NT2/D1 (cell line): ENCODE measurements around the gene FARS2.

Experiments
- SUZ12 ChIP-seq: IDR thresholded peaks from 2 replicates; pipeline ENCODE4 v1.6.1; 2011; ENCODE audit not compliant: insufficient read length, insufficient read depth; ENCODE audit errors: extremely low read depth
- YY1 ChIP-seq: IDR thresholded peaks from 2 replicates; pipeline ENCODE4 v1.6.1; 2011; ENCODE audit not compliant: insufficient read length, insufficient read depth
- ZNF274 ChIP-seq: IDR thresholded peaks from 2 replicates; pipeline ENCODE4 v1.6.1; 2011; ENCODE audit warnings: mild to moderate bottlenecking, low read depth, low read length

- TF ChIP-seq YY1 = no peak
- no peak for TF ChIP-seq ZNF274
- no peak for TF ChIP-seq SUZ12
Measured at GRCh38 chr6:5713519-5713918, 452.2 kb downstream of the FARS2 start.
